MM.1S (cell line): ENCODE data around the gene FEN1.

Source experiments
- CTCF ChIP-seq: fragments of 300-600 bp; sonication (generic); IDR thresholded peaks from 2 replicates; pipeline ENCODE4 v1.5.1; 2016; ENCODE audit warnings: antibody characterized with exemption, low read length, mixed read lengths
- EZH2 ChIP-seq: fragments of 300-600 bp; sonication (generic); optimal IDR thresholded peaks from 2 replicates; pipeline ENCODE3; 2017; ENCODE audit warnings: low read depth, mild to moderate bottlenecking, antibody characterized with exemption, low read length, mixed read lengths

DNA sequence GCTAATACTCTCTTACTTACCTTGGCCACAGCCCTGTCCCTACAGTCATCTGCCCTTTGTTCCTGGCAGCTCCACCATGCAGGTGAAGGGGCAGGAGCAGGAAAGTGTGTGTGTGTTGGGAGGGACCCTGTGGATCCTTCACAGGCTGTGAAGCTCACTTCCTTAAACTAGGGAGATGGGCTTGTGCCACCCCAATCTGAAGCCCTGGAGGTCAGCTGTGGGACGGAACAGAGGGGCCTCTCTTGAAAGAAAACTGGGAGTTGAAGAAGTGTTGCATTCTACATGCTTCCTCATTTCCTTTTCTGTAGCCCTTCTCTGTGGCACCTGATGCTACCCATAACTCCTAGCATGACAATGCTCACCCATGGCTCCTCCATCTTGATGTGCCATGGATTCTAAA lies 12.4 kb downstream of the FEN1 start:
- TF ChIP-seq CTCF (no peak), EZH2 (no peak)
